ENCODE data around the gene GFPT1. TPM values are rescaled to one million over a fixed set of nuclear protein-coding genes. Genes with fewer than 3 reads are reported as not detected.

The GFPT1 gene
- total RNA-seq: 89.9 and 90.5 TPM in 2 replicates

DNA sequence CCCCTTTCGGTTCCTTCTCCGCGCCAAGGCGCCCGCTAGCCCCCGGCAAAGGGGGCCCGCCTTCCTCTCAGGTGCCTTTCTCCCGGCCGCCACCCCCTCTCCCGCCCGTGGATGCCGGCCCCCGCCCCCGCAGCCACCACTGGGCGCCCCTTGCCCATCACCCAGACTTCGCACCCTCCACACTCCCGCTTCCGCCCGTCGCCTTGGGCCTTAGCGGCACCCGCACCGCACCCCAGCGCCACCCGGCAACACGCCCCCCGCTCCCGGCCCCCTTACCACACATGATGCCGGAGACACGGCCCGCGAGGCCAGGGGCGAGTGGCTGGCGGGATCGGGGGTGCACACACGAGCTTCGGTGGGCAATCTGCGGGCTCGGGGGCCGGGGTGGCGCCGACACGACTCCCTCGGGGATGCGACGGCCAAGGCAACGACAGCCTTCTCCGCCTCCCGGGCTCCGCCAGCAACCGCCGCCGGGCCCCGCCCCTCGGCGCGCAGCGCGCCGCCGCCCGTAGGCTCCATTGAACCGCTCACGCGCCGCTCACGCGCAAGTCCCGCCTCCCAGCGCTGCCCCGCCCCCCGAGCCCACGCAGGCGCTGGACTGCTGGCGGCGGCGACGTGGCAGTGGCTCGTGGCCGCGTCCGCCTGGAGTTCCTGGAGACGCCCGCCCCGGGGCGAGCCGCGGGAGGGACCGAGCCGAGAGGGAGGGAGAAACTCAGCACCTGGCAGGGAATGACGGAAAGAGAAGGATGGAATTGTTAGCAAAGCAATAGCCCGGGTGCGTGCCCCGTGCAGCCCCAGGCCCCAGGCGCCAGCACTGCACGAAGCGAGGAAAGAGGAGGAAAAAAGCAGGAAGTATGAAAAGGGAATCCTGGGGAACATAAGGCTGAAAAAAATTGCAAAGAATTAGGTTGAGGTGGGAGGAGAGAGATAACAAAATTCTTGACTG, at the start of gene GFPT1:
Gene GFPT1, minus strand, starts transcription at position 439 of the 946 bp plus-strand sequence. Its CDS starts 156 bp downstream, at position 283.

Other genes with a start within 250 kb of the GFPT1 start
- gene NFU1, start 50.2 kb upstream of the GFPT1 start, total RNA-seq: 44.0 and 52.0 TPM in 2 replicates